ENCODE results near the gene TTLL9. TPM values are rescaled to one million over a fixed set of nuclear protein-coding genes. Genes with fewer than 3 reads are reported as not detected.

The TTLL9 gene
- polyA plus RNA-seq, 1 donor: 5.5 TPM

DNA sequence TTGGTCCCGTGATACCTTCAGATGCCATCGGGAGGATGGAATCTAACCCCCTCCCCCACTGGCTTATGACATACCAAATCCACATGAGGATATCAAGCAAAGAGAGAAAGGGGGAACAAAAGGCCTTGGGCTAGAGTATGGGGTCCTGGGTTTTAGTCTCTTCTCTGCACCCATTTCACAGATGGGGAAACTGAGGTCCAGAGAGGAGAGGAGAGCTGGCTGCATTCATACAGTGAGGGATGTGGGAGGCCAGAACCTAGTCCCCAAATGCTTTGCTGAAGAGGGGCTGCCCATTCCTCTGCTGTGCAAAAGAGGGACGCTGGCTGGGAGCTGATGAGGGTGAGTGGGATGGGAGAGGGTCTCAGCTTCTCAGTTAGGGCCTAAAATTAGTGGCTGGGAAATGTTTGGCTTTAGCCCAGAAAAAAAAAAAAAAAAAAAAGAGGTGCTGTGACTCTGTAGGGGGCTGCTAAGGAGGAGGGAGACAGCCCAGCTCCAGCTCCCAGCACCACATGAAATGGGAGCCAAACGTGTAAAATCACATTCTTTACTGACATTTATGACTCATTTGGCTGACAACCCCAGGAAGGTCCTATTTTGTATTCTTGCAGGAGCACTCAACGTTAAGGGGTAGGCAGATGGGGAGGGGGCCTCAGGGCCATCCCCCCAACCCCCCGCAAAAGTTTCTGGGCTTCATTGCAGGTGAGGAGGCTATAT, 109.4 kb downstream of the TTLL9 start:
- DNase-seq: no peak

DNA sequence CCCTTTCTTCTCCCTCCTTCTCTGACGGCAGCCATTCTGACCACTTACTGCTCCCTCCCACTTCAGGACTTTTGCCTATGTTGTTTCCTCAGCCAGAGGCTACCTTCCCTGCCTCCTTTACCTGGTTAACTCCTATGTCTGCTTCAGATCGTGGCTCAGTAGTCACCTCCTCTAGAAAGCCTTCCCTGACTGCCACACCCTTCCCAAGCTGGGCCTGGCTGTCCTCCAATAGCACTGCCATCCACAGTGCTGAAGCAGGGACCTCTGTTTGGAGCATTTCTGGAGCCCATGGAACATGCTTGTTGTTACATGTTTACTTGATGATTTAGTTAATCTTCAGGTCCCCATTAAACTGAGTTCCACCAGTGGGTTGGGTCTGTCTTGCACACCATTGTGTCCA, 111.3 kb downstream of the TTLL9 start:
- no peak for DNase-seq

DNA sequence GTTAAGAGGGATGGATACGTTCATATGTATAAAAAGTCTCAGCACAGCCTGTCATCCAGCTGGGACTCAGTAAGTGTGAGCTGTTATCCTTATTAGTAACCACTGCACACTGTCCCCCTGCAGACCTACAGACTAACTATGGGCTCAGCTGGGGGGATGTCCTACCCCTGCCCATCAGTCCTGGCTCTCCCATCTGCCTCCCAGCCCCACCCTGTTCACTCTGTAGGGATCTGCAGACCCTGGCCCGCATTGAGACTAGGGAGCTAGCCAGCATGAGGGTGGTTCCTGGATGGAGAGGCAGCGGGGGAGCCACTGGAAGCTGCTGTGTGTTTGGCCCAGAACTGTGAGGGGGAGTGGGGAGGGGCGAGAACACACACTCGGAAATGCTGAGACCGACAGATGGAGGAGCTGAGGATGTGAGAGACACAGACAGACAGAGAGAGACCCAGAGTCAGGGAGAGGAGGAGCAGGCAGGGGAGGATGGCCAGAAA, 114.6 kb downstream of the TTLL9 start:
- no peak for DNase-seq

DNA sequence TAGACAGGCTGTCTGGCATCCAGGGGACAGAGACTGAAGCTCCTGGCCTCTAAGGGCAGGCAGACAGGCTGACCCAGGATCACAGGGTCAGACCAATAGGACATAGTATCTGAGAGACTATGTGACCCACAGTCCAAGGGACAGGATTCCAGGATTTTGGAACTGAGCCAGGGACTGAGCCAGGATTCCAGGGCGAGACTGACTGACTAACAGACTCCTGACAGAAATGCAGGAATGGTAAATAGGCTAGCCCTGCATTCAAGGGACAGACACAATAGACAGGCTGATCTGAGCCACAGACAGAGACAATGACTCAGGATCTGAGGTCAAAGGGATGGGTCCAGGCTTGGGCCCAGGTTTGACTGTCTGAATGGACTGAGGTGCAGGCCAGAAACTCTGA, 117.3 kb downstream of the TTLL9 start:
- DNase-seq: no peak

DNA sequence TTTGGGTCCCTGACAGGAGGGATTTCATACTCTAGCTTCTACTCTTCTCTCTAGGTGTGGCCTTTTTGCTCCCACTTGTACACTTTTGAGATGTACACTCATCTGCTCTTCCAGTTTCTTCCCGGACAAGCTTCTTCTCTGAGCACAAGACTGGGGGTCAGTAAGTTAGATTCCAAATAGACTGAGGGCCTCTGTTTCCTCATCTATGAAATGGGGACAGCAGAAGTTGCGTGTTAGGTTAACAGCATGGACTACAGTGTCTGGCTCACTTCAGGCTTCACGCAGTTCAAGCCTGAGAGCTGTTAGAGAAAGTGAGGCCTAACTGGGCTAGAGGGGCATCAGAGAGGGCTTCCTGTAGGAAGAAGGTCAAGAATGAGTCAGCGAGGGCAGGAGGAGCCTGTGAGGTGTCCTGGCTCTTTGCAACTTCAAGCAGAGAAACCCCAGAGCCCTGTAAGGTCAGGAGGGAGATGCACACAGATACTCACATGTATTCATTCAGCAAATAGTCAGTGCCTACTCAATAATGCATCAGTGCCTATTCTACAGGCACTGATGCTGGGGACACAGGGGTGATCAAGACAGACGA, 118.1 kb downstream of the TTLL9 start:
- DNase-seq: no peak

DNA sequence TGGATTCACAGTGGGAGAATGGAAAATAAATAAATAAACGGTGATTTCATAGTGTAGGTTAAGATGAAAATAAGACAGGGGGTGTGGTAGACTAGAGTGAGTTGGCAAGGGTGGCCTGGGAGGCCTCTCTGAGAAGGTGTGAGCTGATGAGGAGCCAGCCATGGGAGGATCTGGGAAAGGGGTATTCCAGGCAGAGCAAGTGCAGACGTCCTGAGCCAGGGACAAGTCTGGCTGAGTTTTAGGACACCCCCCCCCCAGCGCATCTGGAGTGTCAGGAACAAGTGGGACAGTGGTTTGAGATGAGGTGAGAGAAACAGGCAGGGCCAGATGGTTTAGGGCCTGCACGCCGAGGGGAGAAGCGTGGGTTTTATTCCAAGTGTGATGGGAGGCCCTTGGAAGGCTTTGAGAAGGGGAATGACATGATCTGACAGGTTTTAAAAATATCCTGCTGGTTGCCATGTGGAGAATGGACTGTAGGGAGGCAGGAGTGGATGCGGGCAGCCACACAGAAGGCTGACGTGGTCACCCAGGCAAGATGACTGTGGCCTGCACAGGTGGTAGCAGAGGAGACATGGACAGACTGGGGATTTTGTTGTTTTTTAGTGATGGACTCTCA, 118.7 kb downstream of the TTLL9 start:
- no peak for DNase-seq

DNA sequence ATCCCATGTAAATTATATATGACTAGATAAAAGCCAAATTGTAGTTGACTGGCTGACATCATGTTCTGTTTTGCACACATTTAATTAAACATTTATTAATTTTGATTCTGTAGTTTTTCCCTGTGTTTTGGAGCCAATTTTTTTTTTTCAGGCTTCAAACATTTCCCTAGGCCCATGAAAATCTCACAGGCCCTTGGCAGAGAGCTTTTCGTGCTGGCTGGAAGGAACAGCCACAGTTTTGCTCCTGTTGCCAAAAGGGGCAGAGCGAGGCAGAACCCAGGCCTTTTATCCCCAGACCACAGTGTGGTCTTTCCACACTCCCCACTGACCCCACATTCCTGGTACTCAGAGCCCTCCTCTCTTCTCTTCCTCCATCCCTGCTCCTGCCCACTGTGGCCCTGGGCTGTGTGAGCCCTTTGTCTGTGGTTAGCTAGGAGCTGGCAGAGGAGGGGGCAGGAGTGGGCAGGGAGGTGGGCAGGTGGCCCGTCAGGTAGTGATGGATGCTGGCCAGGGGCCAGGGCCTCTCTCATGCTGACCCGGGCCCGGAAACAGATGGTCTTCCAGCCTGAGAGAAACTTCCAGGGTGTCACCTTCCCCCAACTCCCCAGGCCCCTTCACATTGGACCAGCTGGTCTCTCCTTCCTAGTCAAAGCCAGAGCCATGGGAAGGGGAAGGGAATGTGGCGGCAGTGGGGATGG, 120.4 kb downstream of the TTLL9 start:
- DNase-seq: no peak

DNA sequence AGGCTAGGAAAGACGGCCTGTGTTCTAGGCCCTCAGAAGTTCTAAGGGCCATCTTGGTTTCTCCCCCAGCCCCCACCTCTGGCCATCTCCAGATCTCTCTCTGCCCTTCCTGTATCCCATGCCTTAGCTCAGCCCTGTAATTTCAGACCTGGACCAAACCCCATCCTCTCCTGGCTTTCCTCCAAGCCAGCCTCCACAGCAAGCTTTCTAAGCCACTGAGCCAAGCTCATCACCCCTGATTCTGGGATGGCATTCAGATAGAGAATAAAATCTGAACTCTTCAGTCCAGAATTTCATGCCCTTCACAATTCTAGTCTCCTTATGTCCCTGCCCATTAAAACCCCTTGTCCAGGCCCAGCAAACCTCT, 120.9 kb downstream of the TTLL9 start:
- DNase-seq: no peak

DNA sequence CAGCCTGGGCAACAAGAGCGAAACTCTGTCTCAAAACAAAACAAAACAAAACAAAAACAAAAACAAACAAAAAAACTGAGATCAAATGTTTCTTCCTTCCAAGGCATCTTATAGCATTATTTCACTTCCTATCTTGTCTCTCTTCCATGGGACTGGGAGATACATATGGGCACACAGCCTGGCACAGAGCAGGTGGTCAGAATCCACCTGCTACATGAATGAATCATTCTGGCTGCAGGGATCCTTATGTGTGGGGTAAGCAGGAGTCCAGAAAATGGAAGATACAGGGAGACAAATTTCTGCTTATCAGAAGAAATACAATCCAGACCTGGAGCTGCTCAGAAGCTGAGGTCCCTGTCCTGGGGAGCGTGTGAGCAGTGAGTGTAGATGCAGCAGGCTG, 121.7 kb downstream of the TTLL9 start:
- DNase-seq: no peak

Other genes starting within 250 kb of the TTLL9 start
- gene COX4I2, start 232.7 kb upstream of the TTLL9 start, polyA plus RNA-seq (ENCODE audit: insufficient read length): 0.75 TPM
- gene BCL2L1, start 147.8 kb upstream of the TTLL9 start, polyA plus RNA-seq (ENCODE audit: insufficient read length): 66.2 TPM
- gene TPX2, start 131.3 kb upstream of the TTLL9 start, polyA plus RNA-seq (ENCODE audit: insufficient read length): 71.2 TPM
- gene MYLK2, start 51.3 kb upstream of the TTLL9 start, polyA plus RNA-seq (ENCODE audit: insufficient read length): 0.76 TPM
- gene FOXS1, start 25.0 kb upstream of the TTLL9 start, polyA plus RNA-seq (ENCODE audit: insufficient read length): 3.9 TPM
- gene DUSP15, start 107 bp upstream of the TTLL9 start, polyA plus RNA-seq (ENCODE audit: insufficient read length): 16.0 TPM
- 19.6 TPM for gene PDRG1, start 81.4 kb downstream of the TTLL9 start, polyA plus RNA-seq (ENCODE audit: insufficient read length)
- gene XKR7, start 97.5 kb downstream of the TTLL9 start, polyA plus RNA-seq (ENCODE audit: insufficient read length): 0.35 TPM
- 5.2 TPM for gene CCM2L, start 139.8 kb downstream of the TTLL9 start, polyA plus RNA-seq (ENCODE audit: insufficient read length)
- gene HCK, start 181.6 kb downstream of the TTLL9 start, polyA plus RNA-seq (ENCODE audit: insufficient read length): 1.8 TPM
- 72.0 TPM for gene TM9SF4, start 239.1 kb downstream of the TTLL9 start, polyA plus RNA-seq (ENCODE audit: insufficient read length)

Measured in left kidney (tissue), 2 donors.